ENCODE measurements around the gene KHNYN.
"Not testable (repeated sequence)": the region's sequence is repeated elsewhere in the genome, so short reads cannot be mapped to it uniquely, and the experiment has no call there.

Gene KHNYN

GRCh38 chr14:24473211-24473610, 43.5 kb downstream of the KHNYN start:
- DNase-seq (ENCODE audit: low spot score), result no peak

DNA sequence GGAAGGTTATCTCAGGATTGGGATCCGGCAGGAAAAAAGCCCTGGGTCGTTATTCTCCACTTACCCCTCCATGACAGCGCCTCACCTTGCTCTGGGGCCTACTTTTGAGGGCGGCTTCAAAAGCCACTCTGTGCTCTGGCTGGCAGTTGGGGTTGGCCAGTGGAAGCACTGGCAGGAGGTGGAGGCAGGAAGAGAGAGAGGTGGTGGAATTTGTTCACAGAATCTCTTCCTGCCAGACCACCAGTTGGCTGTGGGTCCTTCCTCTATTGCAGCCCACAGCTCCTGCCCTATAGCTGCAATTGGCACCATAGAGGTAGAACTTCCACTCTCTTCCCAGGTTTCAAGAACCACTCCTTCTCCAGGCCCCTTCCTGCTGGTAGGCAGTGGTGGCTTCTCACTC, 45.5 kb downstream of the KHNYN start:
- DNase-seq (ENCODE audit: low spot score), result no peak

GRCh38 chr14:24479999-24480398, 50.2 kb downstream of the KHNYN start:
- DNase-seq (ENCODE audit: low spot score), result not testable (repeated sequence)

DNA sequence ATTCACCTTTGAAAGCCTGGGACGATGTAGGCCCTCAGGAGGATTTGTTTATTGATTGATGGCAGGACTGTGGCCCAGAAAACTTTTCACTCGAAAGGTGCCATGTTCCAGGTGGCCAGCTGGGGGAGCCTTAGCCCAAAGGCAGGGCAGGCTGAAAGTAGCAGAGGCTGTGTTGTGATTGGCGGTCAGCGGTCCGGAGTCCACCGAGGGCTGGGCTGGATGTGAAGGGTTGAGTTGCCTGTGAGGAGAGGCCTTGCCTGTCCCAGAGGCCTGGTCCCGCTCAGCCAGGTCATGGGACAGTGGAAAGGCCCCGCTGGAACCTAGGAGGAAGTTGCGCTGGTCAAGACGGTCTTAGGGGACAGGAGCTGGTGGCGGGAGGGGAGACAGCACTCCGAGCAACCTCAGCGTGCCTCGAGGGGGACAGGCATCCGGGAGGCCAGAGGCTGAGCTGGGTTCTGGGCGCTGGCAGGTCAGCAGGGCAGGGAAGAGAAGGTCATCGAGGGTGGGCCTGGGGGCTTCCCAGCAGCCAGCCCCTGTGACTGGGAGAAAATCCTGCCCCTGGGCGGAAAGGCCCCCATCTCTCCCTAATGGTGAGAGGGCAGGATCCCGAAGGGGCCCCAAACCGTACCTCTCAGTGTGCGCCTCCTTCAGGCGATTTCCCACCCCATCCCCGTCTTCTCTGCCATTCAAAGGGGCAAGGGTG, 52.0 kb downstream of the KHNYN start:
- no peak for DNase-seq (ENCODE audit: low spot score)

DNA sequence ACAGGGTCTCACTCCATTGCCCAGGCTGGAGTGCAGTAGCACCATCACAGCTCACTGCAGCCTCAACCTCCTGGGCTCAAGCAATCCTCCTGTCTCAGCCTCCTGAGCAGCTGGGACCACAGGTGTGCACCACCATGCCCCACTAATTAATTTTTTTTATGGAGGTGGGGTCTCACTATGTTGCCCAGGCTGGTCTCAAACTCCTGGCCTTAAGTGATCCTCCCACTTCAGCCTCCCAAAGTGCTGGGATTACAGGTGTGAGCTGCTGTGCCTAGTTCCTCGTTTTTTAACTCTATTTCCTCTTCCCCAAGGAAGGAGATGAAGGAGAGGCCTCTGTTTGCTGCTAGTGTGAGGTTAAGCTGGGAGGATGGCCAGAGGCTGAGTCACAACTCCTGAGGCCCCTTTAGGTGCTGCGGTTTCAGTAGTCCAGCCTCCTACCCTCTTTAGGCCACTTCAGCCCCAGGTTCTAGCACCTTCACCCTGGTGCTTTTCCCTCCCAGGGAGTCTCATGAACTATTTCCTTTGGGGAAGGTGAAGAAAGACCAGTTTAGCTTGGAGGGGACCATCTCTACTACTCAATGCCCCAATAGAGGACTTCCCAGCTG, 53.0 kb downstream of the KHNYN start:
- DNase-seq (ENCODE audit: low spot score), result not testable (repeated sequence)

- no peak for DNase-seq (ENCODE audit: low spot score)
These were observed 54.0 kb downstream of the KHNYN start for GRCh38 chr14:24483604-24484252.
